PC-3 (cell line): ENCODE data around the gene SH3RF1. TPM values are rescaled to one million over a fixed set of nuclear protein-coding genes. Genes with fewer than 3 reads are reported as not detected.

Experiments
- ATAC-seq: fragments of 200-7000 bp; cut with Tn5 transposase; 2 replicates; pipeline ENCODE4 v1.9.1; 2020; ENCODE audit warnings: mild to moderate bottlenecking, moderate library complexity
- BruUV-seq: library from RNA; stranded (reverse); fragments of 400-500 nt; replicated peaks from 2 replicates; lab custom pipeline; 2021; lab: Mats Ljungman, UMichigan
- CTCF ChIA-PET: fragments of 300-600 bp; sonication (Branson Sonifier 250); formaldehyde crosslinking; loops from one replicate; lab custom pipeline; 2022; ENCODE audit warnings: antibody characterized with exemption; lab: Charles Lee
- POLR2A ChIA-PET: fragments of 300-600 bp; sonication (Branson Sonifier 250); formaldehyde crosslinking; loops from one replicate; lab custom pipeline; 2022; ENCODE audit warnings: antibody characterized with exemption; ENCODE audit not compliant: unreplicated experiment; lab: Charles Lee
- DNase-seq: peaks from one replicate; pipeline ENCODE4 v3.0.0-alpha.2; 2015
- H2AFZ ChIP-seq: fragments of 300-600 bp; sonication (generic); 2 replicates; pipeline ENCODE4 v1.6.0; 2016; ENCODE audit warnings: antibody characterized with exemption, low read length
- H3F3A ChIP-seq: fragments of 300-600 bp; sonication (generic); one replicate; pipeline ENCODE4 v1.6.0; 2017; ENCODE audit warnings: antibody characterized with exemption, low read length, control low read depth, mild to moderate bottlenecking; ENCODE audit not compliant: unreplicated experiment
- H3K27ac ChIP-seq: fragments of 300-600 bp; sonication (generic); 2 replicates; pipeline ENCODE4 v1.5.1; 2016; ENCODE audit warnings: mild to moderate bottlenecking, low read length
- H3K27me3 ChIP-seq: fragments of 300-600 bp; sonication (generic); 2 replicates; pipeline ENCODE4 v1.6.1; 2016; ENCODE audit warnings: low read length, mixed read lengths
- H3K36me3 ChIP-seq: fragments of 300-600 bp; sonication (generic); 2 replicates; pipeline ENCODE4 v1.6.1; 2016; ENCODE audit warnings: low read depth, mixed run types, low read length, mixed read lengths
- H3K4me1 ChIP-seq: fragments of 300-600 bp; sonication (generic); 2 replicates; pipeline ENCODE4 v1.5.1; 2016; ENCODE audit warnings: low read length; ENCODE audit not compliant: insufficient read depth
- H3K4me2 ChIP-seq: fragments of 300-600 bp; sonication (generic); 2 replicates; pipeline ENCODE4 v1.6.0; 2016; ENCODE audit warnings: low read length
- H3K4me3 ChIP-seq: fragments of 300-600 bp; sonication (generic); 2 replicates; pipeline ENCODE4 v1.5.1; 2016; ENCODE audit warnings: mild to moderate bottlenecking, low read length, mixed read lengths
- H3K79me2 ChIP-seq: fragments of 300-600 bp; sonication (generic); 2 replicates; pipeline ENCODE4 v1.6.1; 2017; ENCODE audit warnings: low read length, mixed read lengths
- H3K9ac ChIP-seq: fragments of 300-600 bp; sonication (generic); 2 replicates; pipeline ENCODE4 v1.6.0; 2016; ENCODE audit warnings: mild to moderate bottlenecking, low read length
- H3K9me2 ChIP-seq: fragments of 300-600 bp; sonication (generic); replicated peaks from 2 replicates; pipeline ENCODE4 v1.6.1; 2016; ENCODE audit warnings: mixed run types, low read length, mixed read lengths
- H3K9me3 ChIP-seq: fragments of 300-600 bp; sonication (generic); 2 replicates; pipeline ENCODE4 v1.6.1; 2016; ENCODE audit warnings: low read length, mixed read lengths
- H4K20me1 ChIP-seq: fragments of 300-600 bp; sonication (generic); 2 replicates; pipeline ENCODE4 v1.6.1; 2016; ENCODE audit warnings: low read length, mixed read lengths
- EZH2 ChIP-seq: fragments of 300-600 bp; sonication (generic); IDR thresholded peaks from one replicate; pipeline ENCODE4 v1.6.1; 2017; ENCODE audit warnings: antibody characterized with exemption, mild to moderate bottlenecking, low read length; ENCODE audit not compliant: unreplicated experiment
- EZH2phosphoT487 ChIP-seq: fragments of 300-600 bp; sonication (generic); IDR thresholded peaks from 2 replicates; pipeline ENCODE4 v1.6.1; 2018; ENCODE audit warnings: mild to moderate bottlenecking, antibody characterized with exemption, low read length, borderline replicate concordance
- intact Hi-C: fragments of 100-400 bp; cut with micrococcal nuclease; formaldehyde crosslinking; loops from 2 replicates; pipeline ENCODE4 v1.9.0; 2023
- total RNA-seq: library from RNA; depleted of rRNA; stranded (reverse); fragments of >200 nt; gene quantifications from 2 replicates; pipeline ENCODE4 v1.2.3, GENCODE V29; 2014
- TF ChIP-seq, protein P1 (sequence below): fragments of 300-600 bp; sonication (generic); conservative IDR thresholded peaks from 2 replicates; pipeline ENCODE4 v1.5.1; 2017; ENCODE audit warnings: antibody characterized with exemption, low read depth, mild to moderate bottlenecking, low read length

The SH3RF1 gene
- total RNA-seq, 1 experiment from 2014 or later = 21.0 TPM

DNA sequence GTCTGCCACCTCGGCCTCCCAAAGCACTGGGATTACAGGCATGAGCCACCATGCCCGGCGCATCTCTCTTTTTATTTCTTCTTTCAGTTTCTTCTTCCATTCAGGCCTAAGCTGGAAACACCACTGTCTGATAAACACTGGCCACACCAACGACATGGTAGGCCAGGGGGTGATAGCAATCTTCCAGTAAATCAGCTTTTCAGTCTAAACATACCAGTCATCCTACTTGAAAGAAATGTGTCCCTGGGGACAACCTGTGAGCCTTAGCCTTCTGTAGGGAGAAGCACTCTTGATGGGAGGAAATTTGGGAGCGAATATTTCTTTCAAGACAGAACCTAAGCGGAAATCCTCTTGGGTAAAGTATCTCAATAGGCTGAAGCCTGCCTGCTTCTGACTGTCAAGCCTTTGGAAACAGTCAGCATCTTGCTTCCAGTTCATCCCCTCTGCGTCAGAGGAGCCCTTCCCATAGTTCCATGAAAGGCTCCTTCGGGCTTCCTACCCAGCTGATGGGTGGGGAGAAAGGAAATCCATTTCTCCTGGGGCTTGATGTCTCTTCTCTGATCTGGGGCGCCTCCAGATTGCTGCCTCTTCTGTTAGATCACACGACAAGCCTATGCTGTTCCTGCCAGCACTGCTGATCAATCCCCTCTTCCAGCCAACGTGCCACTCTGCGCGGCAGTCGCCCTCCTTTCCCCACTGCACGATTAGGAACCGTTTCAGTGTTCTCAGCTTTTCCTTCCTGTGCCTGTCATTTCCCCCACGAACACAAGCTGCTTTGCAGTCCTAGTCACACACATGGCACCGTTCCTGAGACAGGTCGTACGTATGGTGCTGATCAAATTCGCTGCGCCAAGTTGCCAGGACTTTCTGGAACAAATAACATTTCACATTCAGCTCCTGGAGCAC is 211.2 kb downstream of the SH3RF1 start:
- no peak overlapping the region for H2AFZ ChIP-seq
- H3K9ac ChIP-seq = no peak overlapping the region

DNA sequence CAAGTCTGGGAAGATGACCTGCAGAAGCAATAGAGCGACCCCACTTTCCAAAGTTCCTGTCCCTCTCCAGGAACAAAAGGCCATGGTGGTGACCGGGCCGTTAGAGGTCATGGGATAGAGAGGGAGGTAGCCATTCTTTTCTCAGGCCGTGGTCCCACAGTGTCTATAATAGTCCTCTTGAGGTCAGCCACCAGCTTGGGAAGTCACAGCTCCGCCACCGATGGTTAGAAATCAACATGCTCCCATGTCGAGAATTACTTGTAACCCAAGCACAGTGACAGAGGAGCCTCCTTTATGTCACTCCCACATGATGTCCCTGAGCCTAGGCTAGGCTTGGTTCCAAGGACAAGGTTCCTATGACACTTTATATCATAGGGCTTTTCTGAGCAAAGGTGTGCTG is 212.4 kb downstream of the SH3RF1 start:
- no TSS peak for BruUV-seq
- TF ChIP-seq EZH2phosphoT487 (no peak), EZH2 (no peak)
- TF ChIP-seq, protein P1, sequence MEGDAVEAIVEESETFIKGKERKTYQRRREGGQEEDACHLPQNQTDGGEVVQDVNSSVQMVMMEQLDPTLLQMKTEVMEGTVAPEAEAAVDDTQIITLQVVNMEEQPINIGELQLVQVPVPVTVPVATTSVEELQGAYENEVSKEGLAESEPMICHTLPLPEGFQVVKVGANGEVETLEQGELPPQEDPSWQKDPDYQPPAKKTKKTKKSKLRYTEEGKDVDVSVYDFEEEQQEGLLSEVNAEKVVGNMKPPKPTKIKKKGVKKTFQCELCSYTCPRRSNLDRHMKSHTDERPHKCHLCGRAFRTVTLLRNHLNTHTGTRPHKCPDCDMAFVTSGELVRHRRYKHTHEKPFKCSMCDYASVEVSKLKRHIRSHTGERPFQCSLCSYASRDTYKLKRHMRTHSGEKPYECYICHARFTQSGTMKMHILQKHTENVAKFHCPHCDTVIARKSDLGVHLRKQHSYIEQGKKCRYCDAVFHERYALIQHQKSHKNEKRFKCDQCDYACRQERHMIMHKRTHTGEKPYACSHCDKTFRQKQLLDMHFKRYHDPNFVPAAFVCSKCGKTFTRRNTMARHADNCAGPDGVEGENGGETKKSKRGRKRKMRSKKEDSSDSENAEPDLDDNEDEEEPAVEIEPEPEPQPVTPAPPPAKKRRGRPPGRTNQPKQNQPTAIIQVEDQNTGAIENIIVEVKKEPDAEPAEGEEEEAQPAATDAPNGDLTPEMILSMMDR = no peak
- no peak overlapping the region for H3K27ac ChIP-seq
- DNase-seq (no peak), ATAC-seq (no peak)
- no peak overlapping the region for H2AFZ ChIP-seq
- ChIA-PET POLR2A (no interaction called here), CTCF (no interaction called here)
- no peaks in the 10 kb centered on the region for H3K79me2 ChIP-seq
- H3K4me2 ChIP-seq = no peak overlapping the region
- no peaks in the 10 kb centered on the region for H3K36me3 ChIP-seq
- H3K4me1 ChIP-seq = peaks cover 11% of the 10 kb centered on the region
- no peaks in the 10 kb centered on the region for H4K20me1 ChIP-seq
- no peaks in the 10 kb centered on the region for H3K9me3 ChIP-seq
- no peaks in the 10 kb centered on the region for H3K9me2 ChIP-seq
- no peaks in the 10 kb centered on the region for H3F3A ChIP-seq
- no peaks in the 10 kb centered on the region for H3K27me3 ChIP-seq
- no peak overlapping the region for H3K9ac ChIP-seq
- intact Hi-C loops = no loop called here
- H3K4me3 ChIP-seq = no peak overlapping the region

More for the DNA sequence above, 211.2 kb downstream of the SH3RF1 start:
- no peak overlapping the region for H3K4me2 ChIP-seq
- H3K36me3 ChIP-seq = no peaks in the 10 kb centered on the region
- no peaks in the 10 kb centered on the region for H4K20me1 ChIP-seq
- POLR2A ChIA-PET = no interaction called here
- H3K4me1 ChIP-seq = peaks cover 11% of the 10 kb centered on the region
- H3F3A ChIP-seq = no peaks in the 10 kb centered on the region
- TF ChIP-seq, protein P1 = no peak
- TF ChIP-seq EZH2phosphoT487 (no peak), EZH2 (no peak)
- no peaks in the 10 kb centered on the region for H3K79me2 ChIP-seq
- H3K9me3 ChIP-seq = no peaks in the 10 kb centered on the region
- H3K9me2 ChIP-seq = no peaks in the 10 kb centered on the region
- H3K4me3 ChIP-seq = no peak overlapping the region
- no peak for DNase-seq
- no peak for ATAC-seq
- intact Hi-C loops = no loop called here
- H3K27ac ChIP-seq = no peak overlapping the region
- no TSS peak for BruUV-seq
- CTCF ChIA-PET = no interaction called here
- no peaks in the 10 kb centered on the region for H3K27me3 ChIP-seq

DNA sequence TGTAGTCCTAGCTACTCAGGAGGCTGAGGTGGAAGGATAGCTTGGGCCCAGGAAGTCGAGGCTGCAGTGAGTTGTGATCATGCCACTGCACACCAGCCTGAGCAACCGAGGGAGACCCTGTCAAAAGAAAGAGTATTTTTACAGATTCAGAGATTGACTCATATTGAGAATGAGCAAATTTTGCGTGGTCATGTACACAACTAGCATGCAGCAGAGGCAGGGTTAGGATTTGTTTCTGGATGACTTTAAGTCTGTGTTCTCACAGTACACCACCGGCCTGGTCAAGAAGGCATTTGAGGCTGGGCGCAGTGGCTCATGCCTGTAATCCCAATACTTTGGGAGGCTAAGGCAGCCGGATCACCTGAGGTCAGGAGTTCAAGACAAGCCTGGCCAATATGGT is 215.9 kb downstream of the SH3RF1 start:
- ATAC-seq (no peak), DNase-seq (no peak)
- no peaks in the 10 kb centered on the region for H3K36me3 ChIP-seq
- H3K27ac ChIP-seq = no peak overlapping the region
- H3K4me3 ChIP-seq = no peak overlapping the region
- H3K9ac ChIP-seq = no peak overlapping the region
- intact Hi-C loops = no loop called here
- POLR2A ChIA-PET = no interaction called here
- no peaks in the 10 kb centered on the region for H3K27me3 ChIP-seq
- H3K79me2 ChIP-seq = no peaks in the 10 kb centered on the region
- H2AFZ ChIP-seq = no peak overlapping the region
- no peaks in the 10 kb centered on the region for H3K9me2 ChIP-seq
- BruUV-seq = no TSS peak
- H3K9me3 ChIP-seq = no peaks in the 10 kb centered on the region
- TF ChIP-seq, protein P1 = no peak
- TF ChIP-seq EZH2phosphoT487 = no peak
- TF ChIP-seq EZH2 = no peak
- H4K20me1 ChIP-seq = no peaks in the 10 kb centered on the region
- CTCF ChIA-PET = no interaction called here
- no peaks in the 10 kb centered on the region for H3F3A ChIP-seq
- H3K4me2 ChIP-seq = no peak overlapping the region
- H3K4me1 ChIP-seq = no peaks in the 10 kb centered on the region
